ENCODE data around the gene SRRT.
"Not testable (repeated sequence)": the region's sequence is repeated elsewhere in the genome, so short reads cannot be mapped to it uniquely, and the experiment has no call there.

The SRRT gene

GRCh38 chr7:100854899-100855298 is 20.0 kb upstream of the SRRT start:
- not testable (repeated sequence) for DNase-seq

DNA sequence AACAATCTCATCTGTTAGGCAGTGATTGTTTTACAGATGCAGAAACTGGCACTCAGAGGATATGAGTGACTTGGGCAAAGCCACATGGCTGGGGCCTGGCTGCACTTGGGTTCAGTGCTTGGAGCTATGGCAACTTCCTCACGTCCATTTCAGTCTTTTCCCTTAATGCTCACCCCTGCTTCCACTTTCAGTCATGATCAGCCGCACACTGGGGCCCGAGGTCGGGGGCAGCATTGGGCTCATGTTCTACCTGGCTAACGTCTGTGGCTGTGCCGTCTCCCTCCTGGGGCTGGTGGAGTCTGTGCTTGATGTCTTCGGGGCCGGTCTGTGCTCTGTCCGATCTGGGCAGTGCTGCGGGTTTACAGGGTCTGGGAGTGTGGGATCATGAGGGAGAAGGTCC is 19.4 kb upstream of the SRRT start:
- DNase-seq: no peak

GRCh38 chr7:100856871-100857282 is 18.0 kb upstream of the SRRT start:
- DNase-seq: no peak

DNA sequence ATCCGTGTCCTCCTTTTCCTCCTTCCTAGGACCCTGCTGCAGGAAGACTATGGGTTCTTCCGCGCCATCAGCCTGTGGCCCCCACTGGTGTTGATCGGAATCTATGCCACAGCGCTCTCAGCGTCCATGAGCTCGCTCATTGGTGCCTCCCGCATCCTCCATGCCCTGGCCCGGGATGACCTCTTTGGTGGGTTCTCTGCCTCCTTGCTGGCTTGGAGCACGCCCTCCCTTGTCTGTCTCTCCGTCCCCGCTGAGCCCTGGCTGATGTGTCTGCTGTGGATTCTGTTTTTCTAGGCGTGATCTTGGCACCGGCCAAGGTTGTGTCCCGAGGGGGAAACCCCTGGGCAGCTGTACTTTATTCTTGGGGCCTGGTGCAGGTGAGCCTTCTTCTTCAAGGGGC is 15.0 kb upstream of the SRRT start:
- DNase-seq: no peak

GRCh38 chr7:100860702-100861615 is 13.9 kb upstream of the SRRT start:
- DNase-seq: no peak

GRCh38 chr7:100861616-100861985 is 13.3 kb upstream of the SRRT start:
- no peak for DNase-seq

GRCh38 chr7:100863406-100863950 is 11.4 kb upstream of the SRRT start:
- DNase-seq: no peak

GRCh38 chr7:100864263-100864845 is 10.5 kb upstream of the SRRT start:
- DNase-seq: no peak

GRCh38 chr7:100865372-100865911 is 9.5 kb upstream of the SRRT start:
- no peak for DNase-seq

DNA sequence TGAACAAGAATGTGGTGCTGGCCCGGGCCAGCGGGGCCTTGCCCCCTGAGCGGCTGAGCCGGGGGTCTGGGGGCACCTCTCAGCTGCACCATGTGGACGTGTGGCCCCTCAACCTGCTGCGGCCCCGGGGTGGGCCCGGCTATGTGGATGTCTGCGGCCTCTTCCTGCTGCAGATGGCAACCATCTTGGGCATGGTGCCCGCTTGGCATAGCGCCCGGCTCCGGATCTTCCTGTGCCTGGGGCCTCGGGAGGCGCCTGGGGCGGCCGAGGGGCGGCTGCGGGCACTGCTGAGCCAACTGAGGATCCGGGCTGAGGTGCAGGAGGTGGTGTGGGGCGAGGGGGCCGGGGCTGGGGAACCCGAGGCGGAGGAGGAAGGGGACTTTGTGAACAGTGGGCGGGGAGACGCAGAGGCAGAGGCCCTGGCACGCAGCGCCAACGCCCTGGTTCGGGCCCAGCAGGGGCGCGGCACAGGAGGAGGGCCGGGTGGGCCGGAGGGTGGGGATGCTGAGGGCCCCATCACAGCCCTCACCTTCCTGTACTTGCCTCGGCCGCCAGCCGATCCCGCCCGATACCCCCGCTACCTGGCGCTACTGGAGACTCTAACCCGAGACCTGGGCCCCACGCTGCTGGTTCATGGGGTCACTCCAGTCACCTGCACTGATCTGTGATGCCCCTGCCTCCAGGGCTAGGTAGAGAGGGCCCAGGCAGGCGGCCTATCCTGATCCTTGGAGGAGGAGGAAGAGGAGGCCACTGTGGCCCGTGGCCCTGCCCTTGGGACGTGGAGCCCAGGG is 8.8 kb upstream of the SRRT start:
- DNase-seq: no peak

DNA sequence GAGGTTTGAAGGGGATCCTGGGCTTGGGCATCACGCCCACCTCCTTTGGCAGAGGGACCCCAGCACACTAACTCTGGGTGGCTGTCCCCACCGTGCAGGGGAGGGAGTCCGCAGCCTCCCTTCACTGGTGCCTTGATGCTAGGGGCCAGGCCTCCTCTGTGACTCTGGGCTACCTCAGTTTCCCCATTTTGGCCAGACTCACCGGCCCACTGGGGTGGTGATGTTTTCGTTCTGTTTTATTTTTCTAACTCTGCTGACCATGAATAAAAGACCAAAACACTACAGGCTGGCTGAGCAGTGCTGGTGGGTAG is 8.2 kb upstream of the SRRT start:
- no peak for DNase-seq

DNA sequence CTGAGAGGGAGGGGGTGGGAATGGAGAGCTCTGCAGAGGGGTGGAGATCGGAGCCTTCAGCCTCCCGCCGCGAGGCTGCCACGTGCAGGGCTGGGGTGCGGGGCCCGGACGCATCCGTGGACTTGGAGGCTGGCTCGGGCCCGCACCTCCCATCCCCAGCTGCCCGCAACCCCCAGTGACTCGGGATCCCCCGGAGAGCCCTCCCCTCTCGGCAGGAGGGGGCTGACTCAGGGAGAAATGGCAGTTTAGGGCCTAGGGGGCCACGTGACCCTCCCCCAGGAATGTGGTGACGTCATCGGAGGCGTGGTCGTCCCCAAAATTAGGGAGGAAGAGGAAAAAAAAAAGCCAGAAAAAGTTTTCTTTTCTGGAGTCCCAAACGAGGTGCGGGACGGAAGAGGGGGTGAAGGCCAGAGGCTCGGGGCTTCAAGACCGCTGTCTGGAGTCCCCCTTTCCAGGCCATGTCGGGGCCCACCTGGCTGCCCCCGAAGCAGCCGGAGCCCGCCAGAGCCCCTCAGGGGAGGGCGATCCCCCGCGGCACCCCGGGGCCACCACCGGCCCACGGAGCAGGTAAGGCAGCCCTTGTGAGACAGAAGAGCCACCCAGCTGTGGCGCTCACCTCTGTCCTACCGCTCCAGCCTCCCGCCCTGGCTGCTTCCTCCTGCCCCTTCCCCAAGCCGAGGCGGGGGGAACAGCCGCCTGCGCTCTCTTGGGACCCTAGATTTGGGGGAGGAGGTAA is 7.7 kb upstream of the SRRT start, which contains the start of gene TRIP6:
Gene TRIP6, plus strand, starts transcription at position 348 of the 736 bp plus-strand sequence. Its CDS starts 111 bp downstream, at position 459.
- no peak for DNase-seq

DNA sequence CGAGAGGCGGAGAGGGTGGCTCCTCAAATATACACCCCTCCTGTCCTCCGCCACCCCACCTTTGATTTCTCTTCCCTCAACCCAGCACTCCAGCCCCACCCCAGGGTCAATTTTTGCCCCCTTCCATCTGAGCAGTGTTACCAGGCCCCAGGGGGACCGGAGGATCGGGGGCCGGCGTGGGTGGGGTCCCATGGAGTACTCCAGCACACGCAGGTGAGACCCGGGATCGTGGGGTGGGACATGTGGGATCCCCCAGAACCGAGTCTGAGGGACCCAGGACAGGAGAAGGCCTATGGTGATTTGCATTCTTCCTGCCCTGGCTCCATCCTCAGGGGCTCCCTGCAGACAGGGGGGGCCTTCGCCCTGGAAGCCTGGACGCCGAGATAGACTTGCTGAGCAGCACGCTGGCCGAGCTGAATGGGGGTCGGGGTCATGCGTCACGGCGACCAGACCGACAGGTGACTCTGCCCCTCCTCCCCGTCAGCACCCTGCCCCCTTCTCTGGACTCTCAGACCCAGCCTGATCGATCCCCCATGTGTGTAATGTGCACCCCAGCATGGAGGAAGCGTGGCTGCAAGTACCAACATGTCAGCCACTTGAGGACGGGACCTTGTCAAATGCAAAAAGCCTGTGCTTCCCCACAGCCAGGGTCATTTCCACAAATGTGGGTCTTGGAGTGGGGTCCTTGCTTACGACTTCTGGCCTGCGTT is 7.0 kb upstream of the SRRT start:
- no peak for DNase-seq

- no peak for DNase-seq
Observed at GRCh38 chr7:100873599-100874299, 1.2 kb upstream of the SRRT start.

GRCh38 chr7:100874300-100874576 is 665 bp upstream of the SRRT start:
- no peak for DNase-seq

DNA sequence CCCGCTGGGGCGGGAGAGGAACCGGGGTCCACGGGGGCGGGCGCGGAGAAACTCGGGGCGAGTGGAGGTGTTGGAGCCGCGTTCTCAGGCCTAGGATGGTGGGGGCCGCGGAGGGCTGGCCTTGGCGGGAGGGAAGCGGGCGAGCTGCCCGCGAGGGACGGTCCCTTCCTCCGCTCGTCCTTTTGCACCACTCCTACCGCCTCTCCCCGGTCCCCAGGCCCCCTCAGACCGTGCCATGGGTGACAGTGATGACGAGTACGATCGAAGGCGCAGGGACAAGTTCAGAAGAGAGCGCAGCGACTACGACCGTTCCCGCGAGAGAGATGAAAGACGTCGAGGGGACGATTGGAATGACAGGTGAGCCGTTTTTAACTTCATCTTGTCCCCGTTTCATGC is 451 bp downstream of the SRRT start:
- DNase-seq: no peak

DNA sequence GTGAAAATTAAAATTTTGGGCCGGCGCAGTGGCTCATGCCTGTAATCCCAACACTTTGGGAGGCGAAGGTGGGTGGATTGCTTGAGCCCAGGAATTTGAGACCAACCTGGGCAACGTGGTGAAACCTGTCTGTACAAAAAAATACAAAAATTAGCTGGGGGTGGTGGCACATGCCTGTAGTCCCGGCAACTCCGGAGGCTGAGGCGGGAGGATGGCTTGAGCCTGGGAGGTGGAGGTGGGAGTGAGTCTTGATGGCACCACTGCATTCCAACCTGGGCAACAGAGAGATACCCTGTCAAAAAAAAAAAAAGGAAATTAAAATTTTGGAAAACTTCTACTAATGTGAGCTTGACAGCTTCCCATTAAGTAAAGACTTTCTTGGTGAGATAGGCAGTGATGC is 3.1 kb downstream of the SRRT start:
- DNase-seq: no peak

GRCh38 chr7:100878685-100879084 is 3.8 kb downstream of the SRRT start:
- DNase-seq: no peak

DNA sequence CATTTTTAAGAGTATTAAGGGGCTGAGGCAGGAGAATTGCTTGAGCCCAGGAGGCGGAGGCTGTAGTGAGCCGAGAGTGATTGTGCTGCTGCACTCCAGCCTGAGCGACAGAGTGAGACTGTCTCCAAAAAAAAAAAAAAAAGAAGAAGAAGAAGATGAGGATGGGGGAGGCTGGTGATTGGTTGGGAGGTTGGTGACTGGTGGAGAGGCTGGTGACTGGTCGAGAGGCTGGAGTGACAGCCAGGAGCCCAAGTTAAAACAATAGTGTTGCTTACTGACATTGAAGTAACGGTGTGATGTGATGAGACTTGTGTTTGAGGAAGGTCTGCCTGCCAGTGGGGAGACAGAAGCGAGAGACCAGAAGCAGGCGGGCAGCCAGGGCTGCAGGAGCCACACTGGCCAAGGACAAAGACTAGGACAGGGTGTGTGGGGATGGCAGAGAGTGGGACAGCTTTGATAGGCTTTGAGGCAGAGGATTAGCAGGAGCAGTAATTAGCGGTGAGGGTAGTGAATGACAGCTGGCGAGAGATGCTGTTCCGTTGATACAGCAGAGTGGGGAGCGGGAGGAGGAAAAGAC is 4.9 kb downstream of the SRRT start:
- no peak for DNase-seq

GRCh38 chr7:100880645-100881044 is 5.7 kb downstream of the SRRT start:
- no peak for DNase-seq

- DNase-seq: no peak
Observed at GRCh38 chr7:100881136-100881535, 6.2 kb downstream of the SRRT start.

Data from SHP77 (cell line).